Measurements from ENCODE around the gene NLGN1. TPM values are rescaled to one million over a fixed set of nuclear protein-coding genes. Genes with fewer than 3 reads are reported as not detected.

The NLGN1 gene
- polyA plus RNA-seq, 6 donors from 2014 or later: not detected

DNA sequence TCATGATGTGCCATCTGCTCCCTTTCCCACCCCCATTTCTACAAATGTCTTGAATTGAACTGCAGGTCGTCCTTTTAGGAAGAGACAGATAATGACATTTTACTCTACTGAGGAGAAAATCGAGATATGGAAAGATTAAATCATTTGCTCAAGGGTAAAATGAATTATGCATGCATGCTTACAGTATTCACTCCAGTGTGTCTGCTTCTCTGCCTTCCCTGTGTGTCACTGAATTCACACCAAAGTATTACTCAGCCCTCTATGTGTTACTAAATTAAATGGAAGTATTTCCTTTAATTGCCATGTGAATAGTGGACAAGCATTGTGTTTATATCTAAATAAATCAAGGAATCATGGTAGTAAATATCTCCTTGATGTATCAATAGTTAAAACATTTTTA is 449.0 kb downstream of the NLGN1 start:
- H3K27me3 Mint-ChIP-seq: no peaks in the 10 kb centered on the region
- no peaks in the 10 kb centered on the region for H3K4me1 Mint-ChIP-seq
- no peaks in the 10 kb centered on the region for H3K36me3 Mint-ChIP-seq
- peaks cover 0 to 6% (median 2%) of the 10 kb centered on the region in 7 donors for H3K9me3 Mint-ChIP-seq
- no peak for DNase-seq
- no peak overlapping the region for H3K4me3 Mint-ChIP-seq
- ATAC-seq (ENCODE audit: low read depth in 2 of 2): no peak
- H3K27ac Mint-ChIP-seq: no peak overlapping the region

DNA sequence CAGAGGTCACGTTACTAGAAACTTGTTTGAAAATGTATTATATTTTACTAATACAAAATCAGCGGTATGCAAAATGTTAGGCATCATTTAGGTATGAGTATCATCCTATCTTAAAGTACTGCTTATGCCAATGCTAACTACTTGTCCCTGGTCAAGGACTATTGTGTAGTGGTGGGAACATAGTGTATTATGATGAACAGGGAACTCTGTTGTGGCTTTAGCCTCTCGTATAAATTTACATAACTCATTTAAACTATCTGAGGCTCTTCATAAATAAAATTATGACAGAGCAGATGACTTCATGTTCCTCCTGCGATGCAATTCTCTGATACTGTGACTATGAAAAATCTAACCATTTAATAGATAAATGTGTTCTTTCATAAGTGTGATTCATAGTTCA is 451.9 kb downstream of the NLGN1 start:
- DNase-seq: no peak
- no peak overlapping the region for H3K27ac Mint-ChIP-seq
- H3K4me3 Mint-ChIP-seq: no peak overlapping the region
- H3K36me3 Mint-ChIP-seq: no peaks in the 10 kb centered on the region
- ATAC-seq (ENCODE audit: low read depth in 2 of 2): no peak
- H3K9me3 Mint-ChIP-seq: peaks cover 0 to 6% (median 2%) of the 10 kb centered on the region in 7 donors
- H3K4me1 Mint-ChIP-seq: no peaks in the 10 kb centered on the region
- H3K27me3 Mint-ChIP-seq: no peaks in the 10 kb centered on the region

DNA sequence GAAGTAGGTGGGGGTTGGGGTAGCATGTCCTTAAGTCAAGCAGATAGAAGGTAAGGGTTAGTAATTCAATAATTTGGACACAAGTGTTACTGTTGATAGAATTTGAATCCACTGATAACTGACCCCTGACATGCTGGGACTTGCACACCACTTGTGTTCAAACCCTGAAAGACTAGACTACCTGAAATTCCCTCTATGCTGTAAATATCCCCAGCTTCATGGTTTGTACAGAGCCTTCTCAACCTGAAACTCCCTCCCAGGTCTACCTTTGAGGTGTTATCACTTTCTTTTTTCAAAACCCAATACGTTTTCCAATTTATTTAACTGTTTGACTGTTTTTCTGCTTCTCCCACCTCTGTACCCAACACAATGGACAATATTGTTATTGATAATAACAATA is 459.6 kb downstream of the NLGN1 start:
- no peaks in the 10 kb centered on the region for H3K36me3 Mint-ChIP-seq
- ATAC-seq (ENCODE audit: low read depth in 2 of 2) (no peak), DNase-seq (no peak)
- no peaks in the 10 kb centered on the region for H3K27me3 Mint-ChIP-seq
- H3K27ac Mint-ChIP-seq: no peak overlapping the region
- H3K4me3 Mint-ChIP-seq: no peak overlapping the region
- H3K4me1 Mint-ChIP-seq: no peaks in the 10 kb centered on the region
- no peaks in the 10 kb centered on the region for H3K9me3 Mint-ChIP-seq

DNA sequence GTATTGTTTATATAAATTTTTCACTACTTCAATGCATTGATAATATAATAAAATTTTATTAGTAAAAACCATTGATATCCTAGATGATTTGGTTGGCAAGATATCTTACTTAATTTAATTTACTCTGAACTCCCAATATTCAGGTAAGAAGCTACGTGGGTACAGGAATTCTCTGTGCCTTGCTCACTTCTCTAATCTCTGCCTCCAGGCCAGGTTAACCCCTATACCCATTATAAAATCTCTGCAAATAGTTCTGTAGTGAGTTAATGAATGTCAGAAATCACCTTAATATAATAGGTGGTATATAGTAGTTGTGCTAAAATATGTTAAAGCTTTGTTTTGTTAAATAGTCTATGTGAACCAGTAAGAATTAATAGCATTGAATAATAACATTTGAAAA is 465.2 kb downstream of the NLGN1 start:
- no peak overlapping the region for H3K27ac Mint-ChIP-seq
- no peak for DNase-seq
- no peak overlapping the region for H3K4me3 Mint-ChIP-seq

DNA sequence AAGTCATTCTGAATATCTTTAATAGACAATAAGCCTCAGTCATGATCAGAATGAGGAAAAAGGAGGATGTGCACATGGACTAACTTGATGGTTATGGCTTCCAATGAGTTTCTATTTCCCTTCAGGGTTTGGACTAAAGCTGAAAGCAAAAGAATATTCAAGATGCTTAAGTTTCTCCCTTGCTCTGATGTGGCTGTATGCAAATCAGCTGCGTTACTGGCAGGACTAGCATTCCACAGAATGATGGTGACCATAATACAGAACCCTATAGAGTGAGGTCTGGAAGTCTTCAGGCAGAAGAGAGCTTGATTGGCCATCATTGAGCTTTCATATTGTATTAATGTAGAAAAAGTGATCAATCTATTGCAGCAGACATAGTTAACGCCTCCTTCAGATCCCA is 466.0 kb downstream of the NLGN1 start:
- Mint-ChIP-seq H3K27ac (peak overlapping the region in 1 of 6 donors; percentile 25), H3K27me3 (no peaks in the 10 kb centered on the region), H3K36me3 (no peaks in the 10 kb centered on the region), H3K4me1 (no peaks in the 10 kb centered on the region), H3K4me3 (no peak overlapping the region), H3K9me3 (peaks cover 0 to 2% (median 0%) of the 10 kb centered on the region in 7 donors)
- DNase-seq (no peak), ATAC-seq (ENCODE audit: low read depth in 2 of 2) (no peak)

More for the DNA sequence above, 465.2 kb downstream of the NLGN1 start:
- Mint-ChIP-seq H3K9me3 (peaks cover 0 to 2% (median 0%) of the 10 kb centered on the region in 7 donors), H3K4me1 (no peaks in the 10 kb centered on the region), H3K36me3 (no peaks in the 10 kb centered on the region), H3K27me3 (no peaks in the 10 kb centered on the region)
- no peak for ATAC-seq (ENCODE audit: low read depth in 2 of 2)

DNA sequence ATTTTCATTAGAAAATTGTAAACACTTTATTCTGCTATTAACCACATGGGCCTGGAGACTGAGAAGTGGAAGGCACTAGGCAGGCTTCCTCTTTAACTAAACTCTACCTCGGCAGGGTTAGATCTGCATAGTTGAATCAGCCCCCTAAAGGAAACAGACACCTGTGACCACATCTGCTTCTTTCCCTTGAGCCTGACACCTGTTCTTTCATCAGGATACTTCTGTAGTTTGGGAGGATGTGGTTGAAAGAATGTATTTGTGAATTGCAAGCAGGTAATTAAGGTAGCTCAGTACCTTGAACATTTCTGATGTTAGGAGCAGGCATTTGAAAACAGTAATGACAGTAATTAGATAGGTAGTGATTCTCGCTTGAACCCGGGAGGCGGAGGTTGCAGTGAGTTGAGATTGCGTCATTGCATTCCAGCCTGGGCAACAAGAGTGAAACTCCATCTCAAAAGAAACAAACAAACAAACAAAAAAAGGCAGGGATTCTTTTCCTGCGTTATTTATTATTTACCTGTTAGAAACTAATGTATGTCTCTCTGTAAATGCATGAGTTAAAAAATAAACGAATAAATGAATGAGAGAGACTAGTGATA is 468.5 kb downstream of the NLGN1 start:
- no peaks in the 10 kb centered on the region for H3K27me3 Mint-ChIP-seq
- no peak for DNase-seq
- peaks cover 0 to 2% (median 0%) of the 10 kb centered on the region in 7 donors for H3K9me3 Mint-ChIP-seq

DNA sequence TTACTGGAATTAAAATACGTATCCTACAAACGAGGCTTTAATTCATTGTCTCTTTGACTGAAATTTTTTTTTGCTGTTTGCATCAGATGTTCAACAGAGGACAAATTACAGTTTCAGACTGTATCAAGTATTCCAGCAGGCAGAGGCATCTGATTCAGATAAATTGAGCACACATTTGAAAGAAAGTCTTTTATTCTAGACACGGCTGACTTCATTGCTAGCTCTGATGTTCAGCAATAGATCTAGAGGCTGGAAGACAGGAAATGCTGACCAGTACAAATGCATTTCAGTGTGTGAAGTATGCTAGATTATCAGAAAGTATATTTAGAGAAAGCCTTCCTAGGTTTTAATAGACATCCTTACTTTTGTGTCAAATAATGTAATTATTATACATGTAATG is 472.2 kb downstream of the NLGN1 start:
- no peaks in the 10 kb centered on the region for H3K36me3 Mint-ChIP-seq
- no peak for DNase-seq
- no peaks in the 10 kb centered on the region for H3K4me1 Mint-ChIP-seq
- H3K27me3 Mint-ChIP-seq: no peaks in the 10 kb centered on the region
- H3K4me3 Mint-ChIP-seq: no peak overlapping the region
- H3K27ac Mint-ChIP-seq: no peak overlapping the region
- ATAC-seq (ENCODE audit: low read depth in 2 of 2): no peak
- H3K9me3 Mint-ChIP-seq: peaks cover 0 to 5% (median 2%) of the 10 kb centered on the region in 7 donors

More for the DNA sequence above, 468.5 kb downstream of the NLGN1 start:
- H3K4me3 Mint-ChIP-seq: no peak overlapping the region
- no peak for ATAC-seq (ENCODE audit: low read depth in 2 of 2)
- H3K27ac Mint-ChIP-seq: no peak overlapping the region
- H3K36me3 Mint-ChIP-seq: no peaks in the 10 kb centered on the region
- no peaks in the 10 kb centered on the region for H3K4me1 Mint-ChIP-seq

DNA sequence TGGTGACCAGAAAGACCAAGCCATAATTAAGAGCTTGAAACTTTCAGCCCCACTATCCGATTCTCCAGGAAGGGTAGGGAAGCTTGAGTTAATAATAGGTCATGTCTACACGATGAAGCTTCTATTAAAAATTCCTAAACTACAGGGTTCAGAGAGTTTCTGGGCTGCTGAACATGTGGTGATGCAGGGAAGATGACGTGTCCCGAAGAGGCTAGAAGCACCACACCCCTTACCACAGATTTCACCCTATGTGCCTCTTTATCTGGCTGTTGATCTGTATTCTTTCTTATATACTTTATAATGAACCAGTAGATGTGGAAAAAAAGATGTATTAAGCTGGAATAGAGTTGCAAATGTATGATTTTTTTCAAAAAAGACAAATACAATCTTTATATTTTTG is 473.4 kb downstream of the NLGN1 start:
- H3K36me3 Mint-ChIP-seq: no peaks in the 10 kb centered on the region
- no peak overlapping the region for H3K27ac Mint-ChIP-seq
- ATAC-seq (ENCODE audit: low read depth in 2 of 2) (no peak), DNase-seq (no peak)
- no peak overlapping the region for H3K4me3 Mint-ChIP-seq
- H3K9me3 Mint-ChIP-seq: peaks cover 0 to 5% (median 2%) of the 10 kb centered on the region in 7 donors
- no peaks in the 10 kb centered on the region for H3K4me1 Mint-ChIP-seq
- H3K27me3 Mint-ChIP-seq: no peaks in the 10 kb centered on the region

DNA sequence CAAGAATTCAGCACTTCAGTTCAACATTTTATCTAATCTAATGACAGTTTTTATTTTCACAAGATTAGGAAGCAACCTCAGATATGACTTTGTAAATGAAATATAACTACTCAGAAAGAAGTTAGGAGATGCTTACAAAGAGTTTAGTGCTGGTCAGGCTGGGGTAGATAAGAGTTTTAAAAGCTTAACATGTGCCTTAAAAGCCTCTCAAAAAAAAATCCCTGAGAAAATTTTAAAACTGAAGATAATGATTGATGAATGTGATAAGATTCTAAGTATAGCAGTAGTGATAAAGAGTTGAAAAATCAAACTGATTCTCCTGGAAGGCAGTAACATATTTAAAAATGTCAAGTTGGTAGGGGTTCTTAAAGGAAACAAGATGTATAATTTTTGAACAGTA is 478.2 kb downstream of the NLGN1 start:
- Mint-ChIP-seq H3K27ac (no peak overlapping the region), H3K9me3 (peaks cover 0 to 5% (median 2%) of the 10 kb centered on the region in 7 donors)

DNA sequence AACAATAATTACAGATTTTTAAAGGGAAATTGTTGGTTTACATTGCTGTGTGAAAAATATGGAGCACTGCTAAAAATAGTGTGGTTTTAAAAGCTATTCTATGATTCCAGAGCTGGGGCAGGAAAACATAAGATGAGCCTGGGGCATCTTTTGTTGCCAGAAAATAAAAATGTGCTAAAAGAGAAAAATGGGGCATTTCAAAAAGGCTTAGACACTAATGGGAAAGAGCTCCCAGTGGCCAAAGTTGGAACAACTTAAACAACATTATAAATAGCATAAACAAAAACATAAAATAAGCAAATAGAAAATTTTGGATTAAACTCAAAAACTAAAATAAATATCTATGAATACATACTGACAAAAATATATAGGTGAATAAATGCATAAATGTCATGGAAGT is 478.9 kb downstream of the NLGN1 start:
- Mint-ChIP-seq H3K27me3 (no peaks in the 10 kb centered on the region), H3K4me3 (no peak overlapping the region), H3K4me1 (no peaks in the 10 kb centered on the region), H3K9me3 (peaks cover 0 to 6% (median 3%) of the 10 kb centered on the region in 7 donors), H3K36me3 (no peaks in the 10 kb centered on the region), H3K27ac (no peak overlapping the region)
- no peak for DNase-seq
- ATAC-seq (ENCODE audit: low read depth in 2 of 2): no peak

More for the DNA sequence above, 478.2 kb downstream of the NLGN1 start:
- Mint-ChIP-seq H3K36me3 (no peaks in the 10 kb centered on the region), H3K27me3 (no peaks in the 10 kb centered on the region), H3K4me3 (no peak overlapping the region), H3K4me1 (no peaks in the 10 kb centered on the region)
- DNase-seq (no peak), ATAC-seq (ENCODE audit: low read depth in 2 of 2) (no peak)

DNA sequence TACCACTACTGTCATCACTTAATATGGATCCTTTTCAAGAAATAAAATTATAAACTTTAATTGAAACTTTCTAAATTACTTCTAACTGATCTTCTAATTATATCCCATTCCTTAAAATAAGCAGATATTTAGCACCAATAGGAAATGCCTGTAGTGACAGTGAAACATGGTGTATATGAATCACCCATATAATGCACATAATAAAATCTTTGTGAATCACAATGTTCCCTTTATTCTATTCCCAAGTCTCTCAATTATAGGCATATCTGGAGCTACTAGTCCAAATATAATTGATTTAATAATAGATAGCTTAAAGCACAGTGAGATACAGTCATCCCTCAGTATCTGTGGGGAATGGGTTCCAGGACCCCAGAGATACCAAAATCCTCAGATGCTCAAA is 490.3 kb downstream of the NLGN1 start:
- no peak overlapping the region for H3K4me3 Mint-ChIP-seq
- DNase-seq: no peak
- H3K27ac Mint-ChIP-seq: no peak overlapping the region
- no peaks in the 10 kb centered on the region for H3K4me1 Mint-ChIP-seq
- no peak for ATAC-seq (ENCODE audit: low read depth in 2 of 2)
- H3K36me3 Mint-ChIP-seq: no peaks in the 10 kb centered on the region
- H3K9me3 Mint-ChIP-seq: peaks cover 0 to 5% (median 0%) of the 10 kb centered on the region in 7 donors
- H3K27me3 Mint-ChIP-seq: no peaks in the 10 kb centered on the region

DNA sequence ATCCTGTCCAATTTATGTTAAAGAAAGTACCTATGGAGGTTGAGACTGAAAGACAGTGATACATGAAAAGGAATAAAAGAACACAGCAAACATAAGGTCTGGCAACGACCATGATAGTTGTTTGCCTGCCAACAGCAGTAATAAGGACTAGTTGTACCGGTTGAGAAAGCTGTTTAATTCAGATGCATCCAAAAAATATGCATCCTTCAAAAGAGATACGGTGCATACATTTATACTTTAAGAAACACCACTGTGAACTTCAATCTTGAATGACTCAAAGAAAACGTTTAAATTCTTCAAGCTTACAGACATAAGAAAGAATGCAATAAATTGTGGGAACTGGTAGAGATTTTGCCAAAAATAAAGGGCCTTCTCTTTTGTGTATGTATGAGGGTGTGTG is 492.1 kb downstream of the NLGN1 start:
- no peaks in the 10 kb centered on the region for H3K27me3 Mint-ChIP-seq
- no peaks in the 10 kb centered on the region for H3K4me1 Mint-ChIP-seq
- H3K4me3 Mint-ChIP-seq: no peak overlapping the region
- H3K27ac Mint-ChIP-seq: no peak overlapping the region
- DNase-seq (no peak), ATAC-seq (ENCODE audit: low read depth in 2 of 2) (no peak)
- H3K36me3 Mint-ChIP-seq: no peaks in the 10 kb centered on the region
- H3K9me3 Mint-ChIP-seq: peaks cover 0 to 8% (median 0%) of the 10 kb centered on the region in 7 donors

DNA sequence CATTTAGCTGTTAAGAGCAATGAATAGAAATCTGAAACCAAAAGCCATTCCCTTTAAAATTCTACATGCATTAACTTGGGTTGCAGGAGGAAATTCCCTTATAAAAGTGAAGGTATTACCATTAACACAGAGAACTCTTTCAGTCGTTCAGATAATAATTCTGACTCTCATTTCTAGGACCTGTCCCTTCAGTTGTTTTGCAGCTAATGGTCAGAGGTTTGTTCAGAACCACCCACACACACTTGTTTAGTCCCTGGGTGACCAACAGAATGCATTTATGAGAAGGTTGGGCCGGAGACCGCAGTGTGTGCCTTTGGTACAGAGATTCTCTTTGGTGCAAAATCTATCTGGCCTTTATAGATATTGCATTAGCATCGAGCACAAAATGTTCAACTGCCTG is 492.5 kb downstream of the NLGN1 start:
- Mint-ChIP-seq H3K4me3 (no peak overlapping the region), H3K27ac (no peak overlapping the region), H3K4me1 (no peaks in the 10 kb centered on the region), H3K9me3 (peaks cover 0 to 8% (median 0%) of the 10 kb centered on the region in 7 donors), H3K36me3 (no peaks in the 10 kb centered on the region), H3K27me3 (no peaks in the 10 kb centered on the region)
- no peak for DNase-seq
- no peak for ATAC-seq (ENCODE audit: low read depth in 2 of 2)

DNA sequence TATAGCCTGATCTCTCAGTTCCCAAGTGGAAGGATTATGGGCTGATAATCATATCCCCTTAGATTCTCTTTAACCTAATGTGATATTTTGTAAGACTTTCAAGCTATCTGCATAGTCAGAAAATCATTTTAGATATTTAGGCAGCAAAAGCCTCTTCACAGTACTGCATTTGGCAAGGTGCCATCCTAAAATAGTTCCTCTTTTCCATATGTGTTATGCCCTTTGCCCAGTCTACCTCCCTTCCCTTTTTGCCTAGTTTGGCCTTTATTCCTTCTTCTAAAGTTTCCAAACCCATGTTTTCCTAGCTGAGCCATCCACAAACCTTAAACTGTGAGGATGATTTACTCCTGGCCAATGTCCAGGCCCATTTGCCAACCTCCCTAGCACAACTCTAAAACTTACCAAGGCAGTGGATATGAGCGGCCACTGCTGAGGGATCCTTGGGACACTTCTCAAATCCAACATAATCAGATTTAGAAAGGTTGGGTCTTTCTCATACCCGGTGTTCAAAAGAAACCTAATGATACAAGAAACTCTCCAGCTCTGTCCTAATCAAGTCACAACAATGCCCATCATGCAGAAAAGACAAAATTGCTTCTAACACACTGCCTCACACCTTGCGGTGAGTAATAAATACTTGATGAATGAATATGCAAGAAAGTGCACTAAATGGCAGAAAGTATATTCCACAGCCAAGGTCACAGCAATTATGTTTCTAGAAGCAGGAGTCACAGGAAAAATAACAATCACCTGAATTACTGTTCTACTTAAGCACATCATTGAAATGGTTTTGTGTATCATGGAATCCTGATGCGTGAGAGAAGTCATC is 493.9 kb downstream of the NLGN1 start:
- H3K9me3 Mint-ChIP-seq: peaks cover 0 to 9% (median 1%) of the 10 kb centered on the region in 7 donors
- DNase-seq (no peak), ATAC-seq (ENCODE audit: low read depth in 2 of 2) (no peak)
- no peaks in the 10 kb centered on the region for H3K36me3 Mint-ChIP-seq
- no peaks in the 10 kb centered on the region for H3K27me3 Mint-ChIP-seq
- no peaks in the 10 kb centered on the region for H3K4me1 Mint-ChIP-seq
- H3K4me3 Mint-ChIP-seq: no peak overlapping the region
- H3K27ac Mint-ChIP-seq: no peak overlapping the region
